CD4-positive, alpha-beta T cell treated with Interleukin-10 for 1 hour (primary cell): ENCODE measurements around the gene ZNRF2.

Experiments used
- DNase-seq: peaks from one replicate; pipeline ENCODE4 v3.0.0-alpha.2; 2020

Gene ZNRF2

GRCh38 chr7:30284298-30285066 lies at the start of gene ZNRF2:
TSS of gene ZNRF2 (plus strand) at chr7:30284597. CDS start at chr7:30285358, 761 bp downstream.
- peak; percentile 99 for DNase-seq

GRCh38 chr7:30237271-30237695 lies 47.1 kb upstream of the ZNRF2 start:
- DNase-seq: peak; percentile 5

- no peak for DNase-seq
Observed at GRCh38 chr7:30238721-30239441, 45.5 kb upstream of the ZNRF2 start.

- DNase-seq: no peak
Observed at GRCh38 chr7:30240106-30240800, 44.1 kb upstream of the ZNRF2 start.

GRCh38 chr7:30241767-30242166 lies 42.6 kb upstream of the ZNRF2 start:
- no peak for DNase-seq

- DNase-seq: no peak
Observed at GRCh38 chr7:30244340-30244739, 40.1 kb upstream of the ZNRF2 start.

- no peak for DNase-seq
Observed at GRCh38 chr7:30245913-30246312, 38.5 kb upstream of the ZNRF2 start.

GRCh38 chr7:30246392-30246791 lies 38.0 kb upstream of the ZNRF2 start:
- no peak for DNase-seq

- DNase-seq: no peak
Observed at GRCh38 chr7:30247541-30248401, 36.6 kb upstream of the ZNRF2 start.

GRCh38 chr7:30249316-30249715 lies 35.1 kb upstream of the ZNRF2 start:
- no peak for DNase-seq

- DNase-seq: peak; percentile 5
Observed at GRCh38 chr7:30249986-30250774, 34.2 kb upstream of the ZNRF2 start.

GRCh38 chr7:30251708-30252329 lies 32.6 kb upstream of the ZNRF2 start:
- DNase-seq: no peak

GRCh38 chr7:30252885-30253795 lies 31.3 kb upstream of the ZNRF2 start:
- DNase-seq: no peak

- DNase-seq: no peak
Observed at GRCh38 chr7:30253796-30254165, 30.6 kb upstream of the ZNRF2 start.

GRCh38 chr7:30254248-30254647 lies 30.1 kb upstream of the ZNRF2 start:
- no peak for DNase-seq

GRCh38 chr7:30254717-30255063 lies 29.7 kb upstream of the ZNRF2 start:
- no peak for DNase-seq

GRCh38 chr7:30255064-30255769 lies 29.2 kb upstream of the ZNRF2 start:
- DNase-seq: no peak

GRCh38 chr7:30256349-30256858 lies 28.0 kb upstream of the ZNRF2 start:
- DNase-seq: no peak

- DNase-seq: no peak
Observed at GRCh38 chr7:30260246-30260768, 24.1 kb upstream of the ZNRF2 start.
